Stromal cell of bone marrow (primary cell): ENCODE results near the gene ADAMTSL5.
"Not testable (repeated sequence)": the region's sequence is repeated elsewhere in the genome, so short reads cannot be mapped to it uniquely, and the experiment has no call there.

Source experiments
- DNase-seq: peaks from one replicate; pipeline ENCODE4 v3.0.0-alpha.2; 2012; ENCODE audit warnings: low read depth

ADAMTSL5 gene, protein sequence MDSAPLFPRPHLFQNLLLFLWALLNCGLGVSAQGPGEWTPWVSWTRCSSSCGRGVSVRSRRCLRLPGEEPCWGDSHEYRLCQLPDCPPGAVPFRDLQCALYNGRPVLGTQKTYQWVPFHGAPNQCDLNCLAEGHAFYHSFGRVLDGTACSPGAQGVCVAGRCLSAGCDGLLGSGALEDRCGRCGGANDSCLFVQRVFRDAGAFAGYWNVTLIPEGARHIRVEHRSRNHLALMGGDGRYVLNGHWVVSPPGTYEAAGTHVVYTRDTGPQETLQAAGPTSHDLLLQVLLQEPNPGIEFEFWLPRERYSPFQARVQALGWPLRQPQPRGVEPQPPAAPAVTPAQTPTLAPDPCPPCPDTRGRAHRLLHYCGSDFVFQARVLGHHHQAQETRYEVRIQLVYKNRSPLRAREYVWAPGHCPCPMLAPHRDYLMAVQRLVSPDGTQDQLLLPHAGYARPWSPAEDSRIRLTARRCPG

DNA sequence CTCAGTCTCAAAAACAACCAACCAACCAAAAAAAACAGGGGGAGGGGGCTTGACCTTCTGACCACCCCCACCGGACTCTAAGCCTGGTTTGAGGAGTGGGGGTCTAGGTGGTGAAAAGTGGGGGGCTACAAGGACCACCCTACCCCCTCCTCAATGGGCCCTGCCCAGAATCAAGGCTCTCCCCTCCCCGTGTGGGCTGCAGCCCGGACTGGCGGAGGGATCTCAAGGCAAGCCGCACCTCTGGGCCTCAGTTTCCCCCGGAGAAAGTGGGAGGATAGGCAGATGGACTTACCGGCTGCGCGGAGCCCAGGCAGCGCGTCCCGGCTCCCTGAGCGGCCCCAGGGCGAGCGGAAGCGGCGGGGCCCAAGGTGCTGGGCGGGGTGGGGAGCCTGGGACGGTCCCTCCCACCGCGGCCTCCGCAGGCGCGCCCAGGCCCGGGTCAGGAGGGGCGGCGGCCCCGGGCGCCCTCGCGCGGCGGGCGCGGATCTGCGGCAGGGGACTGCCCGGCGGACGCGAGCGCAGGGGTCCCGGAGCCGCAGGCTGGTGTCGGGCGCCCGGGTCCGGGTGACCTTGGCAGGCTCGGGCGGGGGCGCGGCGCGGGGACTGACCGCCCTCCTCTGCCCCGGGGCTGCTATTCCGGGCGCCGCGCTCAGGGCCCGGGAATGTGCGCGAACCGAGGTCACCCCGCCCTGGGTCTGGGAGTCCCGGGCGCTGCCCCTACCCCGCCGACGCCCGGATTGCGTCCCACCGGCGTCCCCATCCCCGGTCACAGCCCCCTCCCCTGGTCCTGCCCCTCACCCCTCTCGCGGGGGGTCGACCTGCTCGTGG, at the start of gene ADAMTSL5:
TSS of gene ADAMTSL5 (minus strand) at position 349 of the 828 bp plus-strand sequence. CDS start 2,076 bp downstream, outside the sequence.
- DNase-seq: no peak

DNA sequence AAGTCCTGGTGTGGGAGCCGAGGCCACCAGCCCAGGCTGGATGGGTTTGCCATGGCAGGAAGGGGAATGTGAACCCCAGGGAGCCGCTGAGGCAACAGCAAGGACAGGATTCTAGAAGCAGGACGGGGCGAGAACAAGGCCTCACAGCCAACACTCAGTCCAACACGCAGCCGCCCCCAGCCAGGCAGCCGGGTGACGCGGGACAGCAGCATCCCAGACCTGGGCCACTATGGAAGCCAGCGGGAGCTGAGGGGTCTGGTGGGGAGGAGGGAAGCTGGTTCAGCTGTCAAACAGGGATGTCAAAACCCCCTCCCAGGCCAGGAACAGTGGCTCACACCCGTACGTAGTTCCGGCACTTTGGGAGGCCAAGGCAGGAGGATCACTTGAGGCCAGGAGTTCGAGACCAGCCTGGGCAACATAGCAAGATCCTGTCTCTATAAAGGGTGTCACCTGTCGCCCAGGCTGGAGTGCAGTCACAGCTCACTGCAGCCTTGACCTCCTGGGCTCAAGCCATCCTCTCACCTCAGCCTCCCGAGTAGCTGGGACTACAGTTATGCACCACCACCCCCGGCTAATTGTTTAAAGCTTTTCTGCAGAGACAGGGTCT, 48.5 kb upstream of the ADAMTSL5 start:
- no peak for DNase-seq

DNA sequence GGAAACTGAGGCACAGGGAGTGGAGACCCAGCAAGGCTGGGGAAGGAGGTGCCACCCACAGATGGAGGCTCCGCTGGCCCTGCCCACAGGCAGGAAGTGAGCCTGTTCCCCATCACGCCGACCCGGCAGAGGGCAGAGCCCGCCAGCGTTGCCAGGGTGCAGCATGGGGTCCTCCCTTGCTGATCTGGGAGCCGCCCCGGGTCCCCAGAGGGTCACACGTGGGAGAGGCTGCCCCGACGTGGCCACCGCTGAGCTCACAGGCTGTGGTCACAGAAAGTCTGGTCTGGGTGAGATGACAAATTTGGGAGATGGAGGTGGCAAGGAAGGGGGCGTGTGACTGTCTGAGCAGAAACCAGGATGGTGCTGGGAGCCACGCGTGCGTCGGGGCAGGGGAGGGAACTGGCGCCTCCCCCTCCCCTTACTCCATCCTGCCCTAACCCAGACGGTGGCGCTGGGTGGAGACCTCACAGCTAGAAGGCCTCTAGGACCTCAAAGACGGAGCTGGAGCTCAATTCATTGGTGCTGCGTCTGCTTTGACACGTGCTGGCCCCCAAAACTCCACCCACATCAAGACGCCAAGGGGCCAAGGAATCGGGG, 47.6 kb upstream of the ADAMTSL5 start:
- no peak for DNase-seq

DNA sequence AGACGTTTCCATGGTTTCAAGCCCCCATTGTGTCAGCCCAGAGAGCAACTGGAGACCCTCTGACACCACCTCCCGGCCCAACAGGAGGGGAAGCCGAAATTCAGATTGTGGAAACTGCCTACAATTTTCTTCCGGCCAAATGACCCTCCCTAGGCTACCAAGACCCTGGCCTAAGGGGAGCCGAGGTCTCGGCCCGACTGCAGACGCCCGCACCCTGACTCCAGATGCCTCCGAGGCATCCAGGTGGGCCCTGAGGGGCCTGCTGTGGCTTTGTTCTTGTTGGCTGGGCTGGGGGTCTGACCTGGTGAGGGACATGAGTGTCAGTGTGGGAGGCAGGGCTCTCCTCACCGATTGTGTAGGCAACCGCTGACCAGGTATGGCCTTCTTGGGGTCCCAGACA, 45.7 kb upstream of the ADAMTSL5 start:
- DNase-seq: no peak

DNA sequence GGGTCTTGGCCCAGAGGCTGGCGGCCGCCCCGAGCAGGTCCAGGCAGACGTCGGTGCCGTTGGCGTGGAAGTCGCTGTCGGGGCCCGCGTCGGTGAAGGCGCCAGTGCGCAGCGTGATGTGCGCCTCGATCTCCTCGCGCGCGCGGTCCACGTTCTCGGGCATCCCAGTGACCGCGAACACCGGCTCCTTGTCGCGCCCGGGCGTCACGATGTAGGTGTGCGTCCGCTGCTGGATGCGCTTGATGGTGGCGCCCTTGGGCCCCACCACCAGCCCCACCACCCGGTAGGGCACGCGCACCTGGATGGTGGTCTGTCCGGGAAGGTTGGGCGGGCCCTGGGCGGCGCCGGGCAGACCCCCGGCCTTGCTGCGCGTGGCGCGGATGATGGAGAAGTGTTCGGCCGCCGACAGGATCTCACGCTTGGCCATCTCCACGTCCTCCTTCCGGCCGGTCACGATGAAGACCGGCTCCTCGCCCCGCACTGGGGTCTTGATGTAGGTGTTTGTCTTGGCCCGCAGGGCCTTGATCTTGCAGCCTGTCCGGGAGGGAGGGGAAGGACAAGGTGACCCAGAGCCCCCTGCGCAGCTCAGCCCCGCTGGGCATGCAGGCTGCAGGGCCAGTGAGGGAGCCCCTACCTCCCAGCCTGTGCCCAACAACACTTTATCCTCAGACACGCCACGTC, 43.7 kb upstream of the ADAMTSL5 start:
- no peak for DNase-seq

DNA sequence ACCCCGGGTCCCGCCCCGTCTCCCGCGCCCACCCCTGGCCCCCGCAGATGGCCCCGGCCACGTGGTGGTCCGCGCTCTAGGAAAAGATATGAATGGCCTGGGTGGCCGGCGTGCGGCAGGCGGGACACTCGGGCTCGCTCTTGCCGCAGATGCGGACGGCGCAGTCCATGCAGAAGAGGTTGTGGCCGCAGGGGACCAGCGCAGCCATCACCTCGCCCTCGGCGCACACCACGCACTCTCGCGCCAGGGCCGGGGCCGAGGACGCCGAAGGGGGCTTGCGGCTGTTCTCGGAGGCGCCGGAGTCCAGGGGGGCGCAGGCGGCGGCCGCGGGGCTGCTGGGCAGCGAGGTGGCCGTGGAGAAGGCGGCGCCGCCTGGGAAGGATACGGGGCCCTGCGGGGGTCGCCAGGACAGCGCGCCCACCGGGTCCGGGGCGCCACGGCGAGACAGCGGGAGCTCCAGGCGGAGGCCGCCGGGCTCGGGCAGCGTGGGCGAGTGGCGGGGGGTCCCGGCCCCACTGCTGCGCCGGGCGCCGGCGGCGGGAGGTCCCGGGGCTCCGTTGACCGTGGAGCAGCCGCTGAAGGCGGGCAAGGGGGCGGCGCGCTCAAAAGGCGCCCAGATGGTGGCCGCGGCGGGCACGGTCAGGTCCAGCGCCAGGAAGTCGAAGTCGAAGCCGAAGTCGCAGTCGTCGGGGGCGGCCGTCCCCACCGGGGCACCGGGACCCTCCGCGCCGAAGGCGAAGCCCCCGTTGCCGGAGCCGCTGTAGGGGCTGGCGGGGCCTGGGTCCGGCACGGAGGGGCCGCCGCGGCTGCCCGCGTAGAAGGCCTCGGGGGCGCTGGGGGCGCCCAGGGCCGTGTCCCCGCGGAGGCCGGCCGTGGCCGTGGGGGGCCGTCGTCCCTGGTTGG, 42.9 kb upstream of the ADAMTSL5 start:
- DNase-seq: no peak

DNA sequence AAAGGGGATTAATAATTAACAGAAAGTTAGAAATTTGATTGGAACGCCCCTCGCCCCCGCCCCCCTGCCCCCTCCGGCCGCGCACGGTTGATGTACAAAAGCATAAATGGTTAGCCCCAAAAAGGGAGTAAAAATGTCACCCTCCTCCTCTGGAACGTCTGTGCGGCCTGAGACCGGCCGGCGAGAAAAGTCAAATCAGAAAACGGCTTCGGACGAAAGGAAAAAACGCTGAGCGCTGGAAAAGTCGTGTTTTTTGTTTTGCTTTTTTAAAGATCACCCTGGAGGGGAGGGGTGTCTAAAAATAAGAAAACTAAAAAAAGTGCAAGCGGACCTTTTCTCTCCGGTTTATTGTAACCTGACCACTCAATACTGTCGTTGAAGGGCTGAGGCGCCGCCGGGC, 42.1 kb upstream of the ADAMTSL5 start:
- DNase-seq: no peak

DNA sequence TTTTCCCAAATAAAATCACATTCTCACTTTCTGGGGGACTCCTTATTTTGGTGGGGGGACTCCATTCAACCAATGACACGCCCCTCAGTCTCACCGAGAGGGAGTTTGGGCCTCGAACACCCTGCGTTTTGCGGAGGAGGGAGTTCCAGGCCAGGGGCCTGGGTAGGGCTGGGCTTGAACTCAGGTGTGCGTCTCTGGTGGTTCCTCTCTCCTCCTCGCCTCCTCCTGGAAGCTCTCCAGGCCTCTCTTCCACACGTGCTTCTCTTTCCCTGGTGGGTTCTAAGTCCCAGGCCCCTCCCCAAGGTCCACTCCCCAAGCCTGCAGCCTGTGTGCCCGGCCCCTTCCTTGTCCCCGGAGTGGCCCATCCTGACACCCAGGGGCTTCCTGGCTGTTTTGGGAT, 40.6 kb upstream of the ADAMTSL5 start:
- no peak for DNase-seq

DNA sequence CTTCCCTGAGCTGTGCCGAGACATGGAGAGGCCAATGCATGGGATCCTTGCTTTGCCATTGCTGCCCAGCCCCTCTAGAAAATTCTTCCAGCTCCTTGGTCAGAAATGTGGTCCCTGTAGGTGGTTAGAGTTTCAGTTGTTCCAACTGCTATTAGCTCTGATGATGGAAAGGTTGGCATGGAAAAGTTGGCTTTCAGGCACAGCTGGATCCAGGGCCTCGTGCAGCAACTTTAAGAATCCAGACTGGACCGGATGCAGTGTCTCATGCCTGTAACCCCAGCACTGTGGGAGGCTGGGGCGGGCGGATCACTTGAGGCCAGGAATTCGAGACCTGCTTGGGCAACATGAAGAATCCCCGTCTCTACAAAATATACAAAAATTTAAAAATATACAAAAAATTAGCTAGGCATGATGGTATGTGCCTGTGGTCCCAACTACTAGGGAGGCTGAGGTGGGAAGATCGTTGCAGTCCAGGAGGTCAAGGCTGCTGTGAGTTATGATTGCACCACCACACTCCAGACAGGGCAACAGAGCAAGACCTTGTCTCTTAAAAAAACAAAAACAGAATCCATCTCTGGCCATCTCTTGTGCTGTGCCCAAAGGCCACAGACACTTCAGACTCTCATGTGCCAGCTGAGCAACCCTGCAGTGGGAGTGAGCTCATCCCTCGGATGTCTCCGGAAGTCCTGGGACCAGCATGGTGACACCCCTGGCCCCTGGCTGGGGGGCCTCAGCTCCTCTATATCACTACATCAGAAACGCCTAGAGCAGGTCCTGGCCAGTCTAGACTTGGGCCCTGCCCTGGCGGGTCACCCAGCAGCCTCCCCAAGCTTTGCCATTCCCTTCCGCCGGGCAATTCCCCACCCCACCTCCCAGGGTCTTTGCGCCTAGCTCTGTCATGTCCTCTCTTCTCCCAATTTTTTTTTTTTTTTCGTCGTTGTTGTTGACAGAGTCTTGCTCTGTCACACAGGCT, 38.5 kb upstream of the ADAMTSL5 start:
- no peak for DNase-seq

DNA sequence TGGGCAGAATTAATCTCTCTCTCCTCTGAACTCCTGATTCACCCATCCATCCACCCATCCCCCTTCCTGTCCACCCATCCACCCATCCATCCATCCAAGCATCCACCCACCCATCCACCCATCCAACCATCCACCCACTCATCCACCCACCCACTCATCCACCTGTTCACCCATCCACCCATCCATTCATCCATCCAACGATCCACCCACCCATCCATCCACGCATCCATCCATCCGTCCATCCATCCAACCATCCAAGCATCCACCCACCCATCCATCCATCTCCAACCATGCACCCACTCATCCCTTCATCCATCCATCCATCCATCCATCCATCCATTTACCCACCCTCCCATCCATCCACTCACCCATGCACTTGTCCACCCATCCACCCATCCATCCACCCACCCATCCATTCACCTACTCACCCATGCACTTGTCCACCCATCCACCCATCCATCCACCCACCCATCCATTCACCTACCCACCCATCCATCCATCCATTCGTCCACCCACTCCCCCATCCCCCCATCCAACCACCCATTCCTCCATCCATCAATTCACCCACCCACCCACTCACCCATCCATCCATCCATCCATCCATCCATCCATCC, 36.6 kb upstream of the ADAMTSL5 start:
- DNase-seq: no peak

DNA sequence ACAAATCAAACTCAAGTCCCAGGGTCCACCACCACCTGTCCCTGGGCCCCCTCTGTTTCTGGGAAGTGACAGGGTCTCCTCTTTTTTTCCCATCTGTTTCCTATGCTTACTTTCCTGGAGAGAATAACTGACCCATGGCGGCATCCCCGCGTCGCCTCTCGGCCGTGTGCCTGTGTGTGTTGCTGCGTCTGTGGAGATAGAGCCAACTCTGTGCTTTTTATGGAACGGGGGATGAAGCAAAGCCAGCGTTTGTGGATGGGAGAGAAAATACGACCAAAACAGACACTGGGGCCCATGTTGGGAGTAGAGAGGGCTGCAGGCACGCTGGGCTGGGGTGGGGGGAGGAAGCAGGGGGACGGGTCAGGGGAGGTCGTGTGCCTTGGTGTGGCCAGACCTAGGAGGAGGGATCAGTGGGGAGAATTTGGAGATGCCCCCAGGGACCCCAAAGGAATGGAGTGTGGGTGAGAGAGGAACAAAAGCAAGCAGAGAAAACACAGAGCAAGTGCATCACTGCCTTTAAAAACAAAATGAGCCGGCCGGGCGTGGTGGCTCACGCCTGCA, 27.6 kb upstream of the ADAMTSL5 start:
- DNase-seq: no peak

DNA sequence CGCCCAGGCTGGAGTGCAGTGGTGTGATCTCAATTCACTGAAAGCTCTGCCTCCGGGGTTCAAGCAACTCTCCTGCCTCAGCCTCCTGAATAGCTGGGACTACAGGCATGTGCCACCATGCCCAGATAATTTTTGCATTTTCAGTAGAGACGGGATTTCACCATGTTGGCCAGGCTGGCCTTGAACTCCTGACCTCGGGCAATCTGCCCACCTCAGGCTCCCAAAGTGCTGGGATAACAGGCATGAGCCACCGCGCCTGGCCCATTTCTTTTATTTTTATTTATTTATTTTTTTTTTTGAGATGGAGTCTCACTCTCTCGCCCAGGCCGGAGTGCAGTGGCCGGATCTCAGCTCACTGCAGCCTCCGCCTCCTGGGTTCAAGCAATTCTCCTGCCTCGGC, 26.9 kb upstream of the ADAMTSL5 start:
- DNase-seq: not testable (repeated sequence)

DNA sequence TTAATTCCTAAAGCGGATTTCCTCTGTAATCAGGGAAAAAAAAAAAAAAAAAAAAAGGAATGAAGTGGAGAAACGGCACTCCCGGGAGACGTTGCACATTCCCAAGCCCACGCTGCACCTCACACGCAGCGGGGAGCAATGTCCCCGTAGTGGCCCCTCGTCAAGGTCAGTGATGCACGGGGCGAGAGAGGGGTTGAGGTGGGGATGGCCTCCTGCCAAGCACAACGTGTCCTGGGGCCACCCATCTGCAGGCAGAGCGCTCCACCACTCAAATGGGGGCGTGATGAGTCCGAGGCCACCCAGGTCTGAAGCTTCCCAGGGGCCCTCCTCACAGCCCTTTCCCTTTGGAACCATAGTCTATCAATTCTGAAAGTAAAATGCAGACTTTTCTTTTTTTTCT, 26.2 kb upstream of the ADAMTSL5 start:
- no peak for DNase-seq

DNA sequence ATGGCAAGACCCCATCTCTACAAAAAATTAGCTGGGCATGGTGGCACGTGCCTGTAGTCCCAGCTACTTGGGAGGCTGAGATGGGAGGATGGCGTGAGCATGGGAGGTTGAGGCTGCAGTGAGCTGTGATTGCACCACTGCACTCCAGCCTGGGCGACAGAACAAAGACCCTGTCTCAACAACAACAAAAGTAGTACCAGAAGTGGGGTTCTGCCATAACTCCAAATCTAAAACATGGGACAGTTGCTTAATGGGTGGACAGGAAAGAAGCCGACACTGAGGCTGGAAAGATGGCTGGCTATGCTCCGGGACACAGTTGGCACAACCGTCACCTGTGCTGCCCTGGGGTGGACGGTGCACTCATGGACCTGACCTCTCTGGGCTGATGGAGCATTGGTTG, 22.9 kb upstream of the ADAMTSL5 start:
- not testable (repeated sequence) for DNase-seq

DNA sequence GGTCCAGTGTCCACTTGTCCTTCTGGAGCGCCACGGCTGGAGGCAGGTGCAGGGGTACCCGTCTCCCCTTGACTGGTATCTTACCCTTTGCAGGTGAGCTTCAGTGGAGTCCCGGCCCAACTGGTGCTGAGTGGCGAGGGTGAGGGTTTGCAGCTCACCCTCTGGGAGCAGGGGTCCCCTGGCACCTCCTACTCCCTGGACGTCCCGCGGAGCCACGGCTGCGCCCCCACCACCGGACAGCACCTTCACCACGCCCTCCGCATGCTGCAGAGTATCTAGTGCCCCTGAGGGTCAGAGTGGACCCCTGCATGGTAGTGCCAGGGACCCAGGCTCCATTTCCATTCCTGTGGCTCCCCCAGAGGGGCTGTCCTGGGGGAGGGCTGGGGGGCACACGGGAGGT, 22.2 kb upstream of the ADAMTSL5 start:
- DNase-seq: no peak

DNA sequence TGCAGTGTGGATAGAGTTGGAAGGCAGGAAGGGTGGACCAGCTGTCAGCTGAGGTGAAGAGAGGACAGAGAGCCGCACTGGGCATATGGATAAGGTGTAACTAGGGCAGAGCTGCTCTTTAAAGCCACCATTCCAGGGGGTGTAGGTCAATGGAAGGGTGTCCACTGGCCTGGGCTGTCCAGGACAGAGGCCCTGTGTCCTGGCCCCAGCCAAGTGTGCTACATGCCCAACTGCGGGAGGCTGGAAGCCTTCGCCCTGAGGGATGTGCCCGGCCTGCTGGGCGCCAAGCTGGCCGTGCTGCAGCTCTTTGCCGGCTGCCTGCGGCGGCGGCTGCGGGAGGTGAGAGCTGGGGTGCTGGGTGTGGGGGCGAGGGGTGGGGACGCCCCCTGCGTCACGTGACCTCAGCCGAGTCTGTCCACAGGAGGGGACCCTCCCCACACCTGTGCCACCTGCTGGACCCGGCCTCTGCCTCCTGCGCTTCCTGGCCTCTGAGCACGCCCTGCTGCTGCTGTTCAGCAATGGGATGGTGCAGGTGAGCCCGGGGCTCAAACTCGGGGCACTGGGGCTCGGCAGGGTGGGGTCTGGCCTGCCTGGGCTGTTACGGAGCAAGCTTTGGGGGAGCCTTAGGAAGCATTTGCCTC, 20.8 kb upstream of the ADAMTSL5 start:
- no peak for DNase-seq

DNA sequence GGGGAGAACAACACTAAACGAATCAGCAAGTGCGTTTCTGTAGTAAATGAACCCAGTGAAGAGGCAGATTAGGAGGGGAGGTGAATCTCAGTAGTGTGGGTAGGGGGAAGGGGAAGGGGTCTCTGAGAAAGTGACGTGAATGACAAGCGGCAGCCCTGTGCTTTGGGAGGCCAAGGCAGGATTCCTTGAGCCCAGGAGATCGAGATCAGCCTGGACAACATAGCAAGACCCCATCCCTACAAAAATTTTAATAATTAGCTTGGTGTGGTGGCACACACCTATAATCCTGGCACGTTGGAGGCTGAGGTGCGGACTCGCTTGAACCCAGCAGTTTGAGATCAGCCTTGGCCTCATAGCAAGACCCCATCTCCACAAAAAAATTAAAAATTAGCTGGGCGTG, 19.2 kb upstream of the ADAMTSL5 start:
- DNase-seq: no peak

DNA sequence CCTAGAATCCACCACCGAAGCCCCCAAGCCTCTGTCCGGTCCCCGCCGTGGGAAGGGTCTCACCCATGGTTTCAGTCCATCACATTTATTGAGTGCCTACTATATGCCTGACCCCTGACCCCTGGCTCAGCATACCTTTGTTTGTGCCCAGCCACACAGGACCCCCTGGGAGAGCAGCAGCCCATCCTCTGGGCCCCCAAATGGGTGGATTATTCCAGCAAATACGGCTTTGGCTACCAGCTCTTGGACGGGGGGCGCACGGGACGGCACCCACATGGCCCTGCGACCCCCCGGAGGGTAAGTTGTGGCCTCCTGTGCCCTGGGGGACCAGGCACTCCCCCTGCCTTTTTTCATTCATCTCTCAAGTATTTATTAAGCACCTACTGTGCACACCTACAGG, 18.8 kb upstream of the ADAMTSL5 start:
- DNase-seq: no peak
